ENCODE measurements around the gene TLE6. TPM values are rescaled to one million over a fixed set of nuclear protein-coding genes. Genes with fewer than 3 reads are reported as not detected.

TLE6 gene
- total and polyA plus RNA-seq, 2 of the 13 experiments (the other 11 are each of a cell fraction or from before 2014, with no cell fraction given), result 0.24 to 5.5 TPM

DNA sequence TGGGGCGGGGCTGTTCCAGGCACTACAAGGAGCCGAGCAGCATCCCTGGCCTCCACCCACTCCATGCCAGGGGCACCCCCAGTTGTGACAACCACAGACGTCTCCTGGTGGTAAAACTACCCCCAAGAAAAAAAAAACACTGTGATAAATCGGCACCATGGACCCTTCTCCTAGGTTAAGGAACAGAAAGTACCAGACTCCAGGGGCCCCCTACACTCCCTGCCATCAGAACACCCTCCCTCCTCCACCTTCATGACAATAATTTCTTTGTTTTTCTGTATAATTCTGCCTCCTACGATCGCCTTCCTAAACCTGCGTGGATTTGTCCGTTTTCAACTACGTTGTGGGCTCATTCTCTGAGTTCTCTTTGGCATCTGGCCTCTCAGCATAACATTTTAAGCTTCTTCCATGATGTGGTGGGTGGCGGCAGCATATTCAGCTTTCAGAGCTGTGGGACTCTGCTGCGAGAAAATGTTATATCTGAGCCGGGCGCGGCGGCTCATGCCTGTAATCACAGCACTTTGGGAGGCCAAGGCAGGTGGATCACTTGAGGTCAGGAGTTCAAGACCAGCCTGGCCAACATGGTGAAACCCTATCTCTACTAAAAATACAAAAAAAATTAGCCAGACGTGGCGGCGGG lies 43.1 kb downstream of the TLE6 start (continued):
- TF ChIP-seq, protein P1, sequence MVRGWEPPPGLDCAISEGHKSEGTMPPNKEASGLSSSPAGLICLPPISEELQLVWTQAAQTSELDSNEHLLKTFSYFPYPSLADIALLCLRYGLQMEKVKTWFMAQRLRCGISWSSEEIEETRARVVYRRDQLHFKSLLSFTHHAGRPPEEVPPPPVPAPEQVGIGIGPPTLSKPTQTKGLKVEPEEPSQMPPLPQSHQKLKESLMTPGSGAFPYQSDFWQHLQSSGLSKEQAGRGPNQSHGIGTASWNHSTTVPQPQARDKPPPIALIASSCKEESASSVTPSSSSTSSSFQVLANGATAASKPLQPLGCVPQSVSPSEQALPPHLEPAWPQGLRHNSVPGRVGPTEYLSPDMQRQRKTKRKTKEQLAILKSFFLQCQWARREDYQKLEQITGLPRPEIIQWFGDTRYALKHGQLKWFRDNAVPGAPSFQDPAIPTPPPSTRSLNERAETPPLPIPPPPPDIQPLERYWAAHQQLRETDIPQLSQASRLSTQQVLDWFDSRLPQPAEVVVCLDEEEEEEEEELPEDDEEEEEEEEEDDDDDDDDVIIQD (CRISPR knock-in tag; IDR thresholded peaks at IDR 0.05; ENCODE audit: low read depth), result no peak
- TF ChIP-seq, protein P2, sequence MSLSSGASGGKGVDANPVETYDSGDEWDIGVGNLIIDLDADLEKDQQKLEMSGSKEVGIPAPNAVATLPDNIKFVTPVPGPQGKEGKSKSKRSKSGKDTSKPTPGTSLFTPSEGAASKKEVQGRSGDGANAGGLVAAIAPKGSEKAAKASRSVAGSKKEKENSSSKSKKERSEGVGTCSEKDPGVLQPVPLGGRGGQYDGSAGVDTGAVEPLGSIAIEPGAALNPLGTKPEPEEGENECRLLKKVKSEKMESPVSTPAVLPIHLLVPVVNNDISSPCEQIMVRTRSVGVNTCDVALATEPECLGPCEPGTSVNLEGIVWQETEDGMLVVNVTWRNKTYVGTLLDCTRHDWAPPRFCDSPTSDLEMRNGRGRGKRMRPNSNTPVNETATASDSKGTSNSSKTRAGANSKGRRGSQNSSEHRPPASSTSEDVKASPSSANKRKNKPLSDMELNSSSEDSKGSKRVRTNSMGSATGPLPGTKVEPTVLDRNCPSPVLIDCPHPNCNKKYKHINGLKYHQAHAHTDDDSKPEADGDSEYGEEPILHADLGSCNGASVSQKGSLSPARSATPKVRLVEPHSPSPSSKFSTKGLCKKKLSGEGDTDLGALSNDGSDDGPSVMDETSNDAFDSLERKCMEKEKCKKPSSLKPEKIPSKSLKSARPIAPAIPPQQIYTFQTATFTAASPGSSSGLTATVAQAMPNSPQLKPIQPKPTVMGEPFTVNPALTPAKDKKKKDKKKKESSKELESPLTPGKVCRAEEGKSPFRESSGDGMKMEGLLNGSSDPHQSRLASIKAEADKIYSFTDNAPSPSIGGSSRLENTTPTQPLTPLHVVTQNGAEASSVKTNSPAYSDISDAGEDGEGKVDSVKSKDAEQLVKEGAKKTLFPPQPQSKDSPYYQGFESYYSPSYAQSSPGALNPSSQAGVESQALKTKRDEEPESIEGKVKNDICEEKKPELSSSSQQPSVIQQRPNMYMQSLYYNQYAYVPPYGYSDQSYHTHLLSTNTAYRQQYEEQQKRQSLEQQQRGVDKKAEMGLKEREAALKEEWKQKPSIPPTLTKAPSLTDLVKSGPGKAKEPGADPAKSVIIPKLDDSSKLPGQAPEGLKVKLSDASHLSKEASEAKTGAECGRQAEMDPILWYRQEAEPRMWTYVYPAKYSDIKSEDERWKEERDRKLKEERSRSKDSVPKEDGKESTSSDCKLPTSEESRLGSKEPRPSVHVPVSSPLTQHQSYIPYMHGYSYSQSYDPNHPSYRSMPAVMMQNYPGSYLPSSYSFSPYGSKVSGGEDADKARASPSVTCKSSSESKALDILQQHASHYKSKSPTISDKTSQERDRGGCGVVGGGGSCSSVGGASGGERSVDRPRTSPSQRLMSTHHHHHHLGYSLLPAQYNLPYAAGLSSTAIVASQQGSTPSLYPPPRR (CRISPR knock-in tag; IDR thresholded peaks at IDR 0.05; ENCODE audit: borderline replicate concordance), result no peak
- TF ChIP-seq ZNF24 (IDR thresholded peaks at IDR 0.05), result no peak
- TF ChIP-seq FLYWCH1 (CRISPR knock-in tag; IDR thresholded peaks at IDR 0.05), result no peak
- TF ChIP-seq MAFG (CRISPR knock-in tag; IDR thresholded peaks at IDR 0.05), result no peak
- TF ChIP-seq, protein P3, sequence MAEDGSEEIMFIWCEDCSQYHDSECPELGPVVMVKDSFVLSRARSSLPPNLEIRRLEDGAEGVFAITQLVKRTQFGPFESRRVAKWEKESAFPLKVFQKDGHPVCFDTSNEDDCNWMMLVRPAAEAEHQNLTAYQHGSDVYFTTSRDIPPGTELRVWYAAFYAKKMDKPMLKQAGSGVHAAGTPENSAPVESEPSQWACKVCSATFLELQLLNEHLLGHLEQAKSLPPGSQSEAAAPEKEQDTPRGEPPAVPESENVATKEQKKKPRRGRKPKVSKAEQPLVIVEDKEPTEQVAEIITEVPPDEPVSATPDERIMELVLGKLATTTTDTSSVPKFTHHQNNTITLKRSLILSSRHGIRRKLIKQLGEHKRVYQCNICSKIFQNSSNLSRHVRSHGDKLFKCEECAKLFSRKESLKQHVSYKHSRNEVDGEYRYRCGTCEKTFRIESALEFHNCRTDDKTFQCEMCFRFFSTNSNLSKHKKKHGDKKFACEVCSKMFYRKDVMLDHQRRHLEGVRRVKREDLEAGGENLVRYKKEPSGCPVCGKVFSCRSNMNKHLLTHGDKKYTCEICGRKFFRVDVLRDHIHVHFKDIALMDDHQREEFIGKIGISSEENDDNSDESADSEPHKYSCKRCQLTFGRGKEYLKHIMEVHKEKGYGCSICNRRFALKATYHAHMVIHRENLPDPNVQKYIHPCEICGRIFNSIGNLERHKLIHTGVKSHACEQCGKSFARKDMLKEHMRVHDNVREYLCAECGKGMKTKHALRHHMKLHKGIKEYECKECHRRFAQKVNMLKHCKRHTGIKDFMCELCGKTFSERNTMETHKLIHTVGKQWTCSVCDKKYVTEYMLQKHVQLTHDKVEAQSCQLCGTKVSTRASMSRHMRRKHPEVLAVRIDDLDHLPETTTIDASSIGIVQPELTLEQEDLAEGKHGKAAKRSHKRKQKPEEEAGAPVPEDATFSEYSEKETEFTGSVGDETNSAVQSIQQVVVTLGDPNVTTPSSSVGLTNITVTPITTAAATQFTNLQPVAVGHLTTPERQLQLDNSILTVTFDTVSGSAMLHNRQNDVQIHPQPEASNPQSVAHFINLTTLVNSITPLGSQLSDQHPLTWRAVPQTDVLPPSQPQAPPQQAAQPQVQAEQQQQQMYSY (CRISPR knock-in tag; IDR thresholded peaks at IDR 0.05), result no peak
- TF ChIP-seq RFX5 (IDR thresholded peaks at IDR 0.05; ENCODE audit: low read depth, low read length), result no peak
- no peak for TF ChIP-seq FOSL2 (CRISPR knock-in tag; IDR thresholded peaks at IDR 0.05)
- TF ChIP-seq ZNF329 (CRISPR knock-in tag; IDR thresholded peaks at IDR 0.05; ENCODE audit: low read depth), result no peak

Measured in HepG2 (cell line).